Neural cell (in vitro differentiated cells): ENCODE results near the gene ST3GAL5.

ENCODE experiments used
- EP300 ChIP-seq: fragments of 450-650 bp; conservative IDR thresholded peaks from 2 replicates; pipeline ENCODE4 v1.6.1; 2014; ENCODE audit warnings: antibody characterized with exemption, mild to moderate bottlenecking, moderate library complexity; ENCODE audit not compliant: poor library complexity, severe bottlenecking
- EZH2 ChIP-seq: fragments of 200-600, 300-800 bp; shearing (Covaris generic), sonication (generic); IDR thresholded peaks from 2 replicates; pipeline ENCODE4 v1.6.1; 2014; ENCODE audit warnings: antibody characterized with exemption, low read length, borderline replicate concordance, mild to moderate bottlenecking; ENCODE audit not compliant: insufficient read depth, poor library complexity, severe bottlenecking
- POLR2AphosphoS5 ChIP-seq: IDR thresholded peaks from 2 replicates; pipeline ENCODE4 v1.6.1; 2012
- RAD21 ChIP-seq: fragments of 450-650 bp; conservative IDR thresholded peaks from 2 replicates; pipeline ENCODE4 v1.6.1; 2014; ENCODE audit warnings: antibody characterized with exemption, mild to moderate bottlenecking, moderate library complexity
- TF ChIP-seq, protein P1 (sequence below): fragments of 450-650 bp; IDR thresholded peaks from 2 replicates; pipeline ENCODE4 v1.5.1; 2014; ENCODE audit warnings: antibody characterized with exemption, mild to moderate bottlenecking, moderate library complexity; ENCODE audit not compliant: poor library complexity, severe bottlenecking
- TF ChIP-seq, protein P2 (sequence below): IDR thresholded peaks from 2 replicates; pipeline ENCODE4 v1.6.1; 2012; ENCODE audit warnings: borderline replicate concordance

- no peak for TF ChIP-seq EP300
- TF ChIP-seq, protein P1, sequence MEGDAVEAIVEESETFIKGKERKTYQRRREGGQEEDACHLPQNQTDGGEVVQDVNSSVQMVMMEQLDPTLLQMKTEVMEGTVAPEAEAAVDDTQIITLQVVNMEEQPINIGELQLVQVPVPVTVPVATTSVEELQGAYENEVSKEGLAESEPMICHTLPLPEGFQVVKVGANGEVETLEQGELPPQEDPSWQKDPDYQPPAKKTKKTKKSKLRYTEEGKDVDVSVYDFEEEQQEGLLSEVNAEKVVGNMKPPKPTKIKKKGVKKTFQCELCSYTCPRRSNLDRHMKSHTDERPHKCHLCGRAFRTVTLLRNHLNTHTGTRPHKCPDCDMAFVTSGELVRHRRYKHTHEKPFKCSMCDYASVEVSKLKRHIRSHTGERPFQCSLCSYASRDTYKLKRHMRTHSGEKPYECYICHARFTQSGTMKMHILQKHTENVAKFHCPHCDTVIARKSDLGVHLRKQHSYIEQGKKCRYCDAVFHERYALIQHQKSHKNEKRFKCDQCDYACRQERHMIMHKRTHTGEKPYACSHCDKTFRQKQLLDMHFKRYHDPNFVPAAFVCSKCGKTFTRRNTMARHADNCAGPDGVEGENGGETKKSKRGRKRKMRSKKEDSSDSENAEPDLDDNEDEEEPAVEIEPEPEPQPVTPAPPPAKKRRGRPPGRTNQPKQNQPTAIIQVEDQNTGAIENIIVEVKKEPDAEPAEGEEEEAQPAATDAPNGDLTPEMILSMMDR = no peak
- TF ChIP-seq POLR2AphosphoS5 = no peak
- no peak for TF ChIP-seq RAD21
- TF ChIP-seq EZH2 = no peak
- TF ChIP-seq, protein P2, sequence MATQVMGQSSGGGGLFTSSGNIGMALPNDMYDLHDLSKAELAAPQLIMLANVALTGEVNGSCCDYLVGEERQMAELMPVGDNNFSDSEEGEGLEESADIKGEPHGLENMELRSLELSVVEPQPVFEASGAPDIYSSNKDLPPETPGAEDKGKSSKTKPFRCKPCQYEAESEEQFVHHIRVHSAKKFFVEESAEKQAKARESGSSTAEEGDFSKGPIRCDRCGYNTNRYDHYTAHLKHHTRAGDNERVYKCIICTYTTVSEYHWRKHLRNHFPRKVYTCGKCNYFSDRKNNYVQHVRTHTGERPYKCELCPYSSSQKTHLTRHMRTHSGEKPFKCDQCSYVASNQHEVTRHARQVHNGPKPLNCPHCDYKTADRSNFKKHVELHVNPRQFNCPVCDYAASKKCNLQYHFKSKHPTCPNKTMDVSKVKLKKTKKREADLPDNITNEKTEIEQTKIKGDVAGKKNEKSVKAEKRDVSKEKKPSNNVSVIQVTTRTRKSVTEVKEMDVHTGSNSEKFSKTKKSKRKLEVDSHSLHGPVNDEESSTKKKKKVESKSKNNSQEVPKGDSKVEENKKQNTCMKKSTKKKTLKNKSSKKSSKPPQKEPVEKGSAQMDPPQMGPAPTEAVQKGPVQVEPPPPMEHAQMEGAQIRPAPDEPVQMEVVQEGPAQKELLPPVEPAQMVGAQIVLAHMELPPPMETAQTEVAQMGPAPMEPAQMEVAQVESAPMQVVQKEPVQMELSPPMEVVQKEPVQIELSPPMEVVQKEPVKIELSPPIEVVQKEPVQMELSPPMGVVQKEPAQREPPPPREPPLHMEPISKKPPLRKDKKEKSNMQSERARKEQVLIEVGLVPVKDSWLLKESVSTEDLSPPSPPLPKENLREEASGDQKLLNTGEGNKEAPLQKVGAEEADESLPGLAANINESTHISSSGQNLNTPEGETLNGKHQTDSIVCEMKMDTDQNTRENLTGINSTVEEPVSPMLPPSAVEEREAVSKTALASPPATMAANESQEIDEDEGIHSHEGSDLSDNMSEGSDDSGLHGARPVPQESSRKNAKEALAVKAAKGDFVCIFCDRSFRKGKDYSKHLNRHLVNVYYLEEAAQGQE = no peak
Measured at GRCh38 chr2:85838181-85838580, 50.6 kb downstream of the ST3GAL5 start.
